GM18498 (cell line): ENCODE results near the gene MAP4K5.
"Not testable (repeated sequence)": the region's sequence is repeated elsewhere in the genome, so short reads cannot be mapped to it uniquely, and the experiment has no call there.

Experiments
- ATAC-seq: cut with Tn5 transposase; IDR thresholded peaks from one replicate; pipeline ENCODE4 v1.9.1; 2021; ENCODE audit warnings: mild to moderate bottlenecking, moderate library complexity; ENCODE audit not compliant: unreplicated experiment

MAP4K5 gene

DNA sequence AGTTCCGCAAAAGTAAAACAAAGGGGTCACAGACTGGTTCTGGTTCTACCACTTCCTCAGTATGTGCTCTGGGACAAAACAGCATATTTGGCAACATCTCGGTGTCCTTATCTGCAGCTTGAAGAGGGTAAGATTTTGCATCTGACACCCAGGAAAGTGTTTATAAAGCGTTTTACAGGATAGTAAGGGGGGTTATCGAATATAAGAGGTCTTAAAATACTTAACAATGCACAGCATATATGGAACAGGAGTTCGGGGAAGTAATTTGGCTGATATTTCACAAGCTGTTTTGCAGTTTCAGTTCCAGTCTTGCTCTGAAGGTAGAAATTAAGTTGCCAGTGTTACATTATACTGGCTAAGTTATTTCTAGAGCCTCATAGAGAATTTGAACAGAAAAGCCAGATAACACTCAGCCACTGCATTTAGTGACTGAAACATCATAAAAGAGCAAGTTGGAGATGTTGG lies 904 bp upstream of the MAP4K5 start:
- ATAC-seq: peak; percentile 15

DNA sequence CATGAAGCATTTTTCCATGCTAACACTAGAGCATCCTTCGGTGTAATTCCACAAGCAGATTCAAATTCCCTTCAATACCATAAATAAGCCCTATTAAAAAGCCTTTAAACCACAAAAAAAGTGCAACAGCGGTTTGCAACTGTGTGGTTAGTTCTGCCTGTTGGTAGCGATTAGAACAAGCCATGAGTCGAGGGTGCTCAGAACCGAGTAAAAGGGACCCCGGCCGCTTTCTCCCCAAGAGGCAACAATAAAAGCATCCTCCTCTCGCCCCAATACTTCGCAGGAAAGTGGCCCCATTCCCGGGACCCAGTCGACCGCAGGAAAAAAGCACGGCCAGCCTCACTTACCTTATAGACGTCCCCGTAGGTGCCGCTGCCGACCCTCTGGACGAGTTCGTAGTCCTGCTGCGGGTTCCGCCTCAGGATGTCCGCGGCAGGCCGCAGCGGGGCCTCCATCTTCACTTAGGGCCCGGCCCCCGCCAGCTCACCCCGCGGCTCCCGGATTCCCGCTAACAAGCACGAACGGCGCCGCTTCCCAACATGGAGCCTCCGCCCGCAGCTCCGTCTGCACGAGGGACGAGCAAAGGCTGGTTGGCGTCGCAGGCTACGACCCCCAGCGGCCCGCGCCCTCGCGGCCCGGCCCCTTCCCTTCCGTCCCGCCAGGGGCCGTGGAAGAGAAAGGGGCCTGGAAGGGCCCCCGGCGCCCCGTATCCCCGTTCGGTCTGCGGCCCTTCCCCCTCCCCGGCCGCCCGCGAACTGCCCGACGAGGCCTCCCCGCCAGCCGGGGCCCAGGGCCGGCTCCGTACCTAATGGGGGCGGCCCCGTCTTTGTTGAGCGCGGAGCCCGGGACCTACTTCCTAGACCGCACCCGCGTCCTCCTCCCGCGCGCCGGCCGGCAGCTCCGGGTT lies 521 bp downstream of the MAP4K5 start:
- ATAC-seq: peak; percentile 55

DNA sequence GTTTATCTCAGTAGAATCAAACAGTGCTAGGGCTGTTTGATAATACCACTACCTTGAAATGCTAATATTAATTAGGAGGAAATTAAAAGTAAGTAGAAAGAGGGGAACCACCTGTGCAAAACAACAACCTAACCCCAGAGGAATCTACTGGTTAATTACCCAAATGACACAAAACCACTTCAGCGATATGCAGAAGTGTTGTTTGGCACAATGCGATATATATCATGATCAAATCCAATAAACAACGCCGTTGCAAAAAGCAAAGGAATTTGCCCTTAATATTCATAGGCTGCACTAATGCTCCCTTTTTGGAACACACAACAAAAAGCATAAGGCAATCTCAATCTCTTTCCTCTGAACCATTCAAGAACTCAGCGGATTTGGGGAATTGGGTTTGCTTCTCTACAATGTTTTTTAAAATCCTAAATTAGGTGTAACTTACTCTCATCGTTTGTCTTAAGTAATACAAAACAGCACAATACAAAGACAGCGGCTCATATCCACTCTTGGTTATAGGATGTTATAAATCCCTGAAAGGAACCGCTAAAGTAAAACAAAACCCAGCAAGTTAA lies 1.5 kb downstream of the MAP4K5 start:
- ATAC-seq: no peak

DNA sequence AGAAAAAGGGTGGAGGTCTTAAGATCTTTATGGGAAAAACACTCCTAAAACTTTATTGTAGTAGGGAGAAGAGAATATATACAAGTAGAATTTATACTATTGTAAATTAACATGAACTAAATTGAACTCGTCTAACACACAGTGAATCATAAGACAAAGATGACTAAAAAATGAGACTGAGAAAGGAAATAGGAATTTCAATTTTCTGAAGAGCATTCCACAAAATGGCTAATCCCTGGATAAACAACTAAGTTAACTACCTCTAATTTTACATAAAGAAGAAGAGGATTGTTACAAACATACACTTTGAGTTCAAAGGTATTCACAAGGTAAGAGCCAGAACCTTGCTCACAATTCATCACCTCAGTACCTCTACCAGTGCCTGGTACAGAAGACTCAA lies 2.0 kb downstream of the MAP4K5 start:
- ATAC-seq: no peak

DNA sequence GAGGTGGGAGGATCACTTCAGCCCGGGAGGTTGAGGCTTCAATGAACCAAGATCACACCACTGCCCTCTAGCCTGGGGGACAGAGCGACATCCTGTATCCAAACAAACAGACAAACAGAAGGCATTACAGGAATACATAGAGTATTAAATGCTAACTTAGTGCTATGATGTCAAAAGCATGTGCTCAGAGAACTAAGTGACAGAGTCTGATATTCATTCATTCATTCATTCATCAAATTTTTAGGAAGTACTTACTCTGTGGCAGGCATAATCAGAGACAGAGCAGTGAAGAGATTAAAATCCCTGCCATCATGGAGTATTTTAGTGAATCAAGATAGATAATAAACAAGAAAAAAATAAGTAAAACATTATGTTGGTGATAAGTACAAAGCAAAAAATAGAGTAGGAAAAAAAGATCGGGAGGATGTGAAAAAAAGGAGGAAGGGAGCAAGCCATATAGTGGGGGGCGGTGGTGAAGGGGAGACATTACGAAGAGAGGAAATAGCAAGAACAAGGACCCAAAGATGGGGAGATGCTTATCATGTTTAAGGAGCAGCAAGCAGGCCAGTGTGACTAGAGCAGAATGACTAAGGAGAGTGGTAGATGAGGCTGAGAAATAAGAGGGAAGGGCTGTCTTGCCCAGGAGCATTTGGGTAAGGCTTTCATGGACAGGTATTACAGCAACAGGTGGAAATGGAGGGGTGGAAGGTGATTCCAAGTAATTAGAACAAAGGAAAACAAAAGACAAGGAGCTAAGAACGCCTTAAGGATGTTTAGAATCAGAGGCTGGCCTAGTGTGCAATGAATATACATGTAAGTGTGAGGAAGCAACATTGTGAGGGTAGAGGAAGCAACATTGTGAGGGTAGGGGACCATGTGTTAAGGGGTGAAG lies 2.8 kb downstream of the MAP4K5 start:
- no peak for ATAC-seq

DNA sequence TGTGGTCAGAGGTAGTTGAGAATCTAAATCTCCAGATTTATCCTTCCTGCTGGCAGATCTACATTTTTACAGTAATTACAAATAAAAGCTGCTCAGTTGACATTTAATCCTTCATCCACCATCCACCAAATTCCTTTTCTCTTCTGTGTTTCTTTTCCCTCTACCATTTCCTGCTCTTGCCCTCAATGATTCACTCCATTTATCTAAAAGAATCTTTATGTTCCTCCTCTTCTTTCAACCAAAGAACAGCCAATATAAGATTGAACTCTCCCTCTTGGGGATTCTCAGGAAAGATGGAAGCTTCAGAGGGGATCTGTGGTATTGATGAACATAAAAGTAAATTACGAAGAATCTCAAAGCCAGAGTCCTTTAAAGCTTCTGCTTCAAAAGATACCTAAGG lies 4.4 kb downstream of the MAP4K5 start:
- ATAC-seq: no peak

DNA sequence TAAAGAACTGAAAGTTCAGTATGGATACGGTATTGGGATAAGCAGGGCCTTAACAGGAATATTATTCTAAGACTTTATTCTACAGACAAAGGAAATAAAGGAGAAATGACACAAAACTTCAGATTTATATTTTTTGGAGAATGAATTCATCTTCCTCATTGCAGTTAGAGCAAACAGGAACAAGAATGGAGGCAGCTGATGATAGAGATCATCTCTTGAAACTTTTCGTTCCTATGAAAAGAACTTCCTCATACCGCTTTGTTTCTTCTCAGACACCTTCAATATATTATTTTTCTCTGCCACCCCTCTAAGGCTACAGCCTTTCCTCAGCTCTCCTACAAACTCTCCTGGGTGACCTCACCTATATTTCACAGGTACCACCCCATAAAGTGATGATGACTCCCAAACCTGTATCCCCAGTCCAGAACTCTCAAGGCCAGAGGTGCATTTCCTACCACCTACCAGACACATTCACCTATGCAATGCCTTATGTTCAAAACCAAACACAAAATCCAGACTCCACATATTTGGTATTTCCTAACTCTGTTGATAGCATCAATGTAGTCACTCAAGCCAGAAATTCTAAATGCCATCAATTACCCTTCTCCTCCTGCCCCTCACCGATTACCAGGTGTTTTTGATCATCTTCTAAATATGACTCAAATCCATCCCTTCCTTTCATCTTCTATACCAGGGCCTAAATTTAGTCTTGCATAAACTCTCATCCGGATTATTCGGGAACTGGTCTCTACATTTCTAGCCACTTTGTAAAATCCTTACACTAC lies 7.4 kb downstream of the MAP4K5 start:
- ATAC-seq: no peak

DNA sequence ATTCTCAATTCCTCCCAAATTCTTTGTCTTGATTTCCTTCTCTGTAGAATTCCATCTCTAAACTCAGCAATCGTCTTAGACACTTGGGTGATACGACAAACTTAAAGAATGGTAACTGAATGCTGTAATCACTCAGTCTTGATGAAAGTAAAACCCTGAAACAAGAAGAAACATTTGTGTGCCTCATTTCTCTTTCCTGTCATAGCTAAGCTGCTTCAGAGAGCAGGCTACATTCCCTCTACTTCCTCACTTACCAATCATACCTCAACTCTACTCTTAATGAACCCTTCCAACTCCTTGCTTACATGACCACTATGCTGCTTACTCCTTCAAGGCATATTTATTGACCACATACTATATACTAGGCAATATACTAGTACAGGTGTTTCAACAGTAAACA lies 8.3 kb downstream of the MAP4K5 start:
- peak; percentile 50 for ATAC-seq

DNA sequence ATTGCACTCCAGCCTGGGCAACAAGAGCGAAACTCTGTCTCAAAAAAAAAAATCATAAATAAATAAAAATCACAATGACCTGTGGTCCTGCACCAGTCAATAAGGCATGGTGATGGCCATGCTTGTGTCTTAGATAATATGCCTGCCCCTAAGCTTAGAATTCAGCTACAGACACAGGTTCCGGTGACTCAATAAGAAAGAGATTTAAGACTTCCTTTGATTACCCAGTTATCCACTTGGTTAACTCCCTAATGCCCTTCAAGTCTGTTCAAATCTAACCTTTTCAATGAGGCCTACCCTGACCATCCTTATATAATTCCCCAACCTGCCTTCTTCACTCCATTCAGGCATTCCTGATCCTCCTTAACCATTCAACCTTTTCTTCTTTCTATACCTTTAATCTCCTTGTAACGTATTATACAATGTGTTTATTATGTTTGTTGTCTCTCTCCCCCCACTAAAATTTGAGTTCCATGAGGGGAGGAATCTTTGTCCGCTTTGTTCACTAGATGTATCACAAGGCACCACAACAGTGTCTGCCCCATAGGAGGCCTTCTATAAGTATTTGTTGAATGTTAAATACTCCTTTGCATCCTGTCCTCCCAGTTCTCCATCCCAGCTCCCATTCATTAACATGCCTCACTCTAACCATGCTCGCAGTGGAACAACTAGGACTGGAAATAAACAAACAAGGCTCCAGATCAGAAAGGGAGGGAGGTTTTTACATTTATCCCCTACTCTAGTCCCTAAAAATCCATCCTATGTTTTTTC lies 8.9 kb downstream of the MAP4K5 start:
- ATAC-seq: no peak

DNA sequence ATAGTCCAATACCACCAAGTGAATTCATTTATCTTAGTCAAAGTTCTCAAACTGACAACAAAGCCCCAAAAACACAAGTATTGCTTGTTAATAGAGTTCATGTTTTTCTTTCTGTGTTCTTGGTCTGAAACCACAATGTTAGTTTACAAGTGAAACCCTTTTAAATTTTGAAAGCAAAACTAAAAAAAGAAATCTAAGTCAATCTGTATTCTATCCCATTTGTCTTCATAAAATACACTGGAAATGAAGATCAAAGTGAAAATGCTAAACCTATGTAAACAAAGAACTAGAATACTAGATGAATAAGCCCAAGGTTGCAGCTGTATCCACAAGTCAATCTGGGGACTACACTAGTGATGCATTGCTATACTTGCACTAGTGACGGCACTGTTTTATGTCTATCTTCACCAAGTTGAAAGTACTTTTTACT lies 10.4 kb downstream of the MAP4K5 start:
- peak; percentile 66 for ATAC-seq

DNA sequence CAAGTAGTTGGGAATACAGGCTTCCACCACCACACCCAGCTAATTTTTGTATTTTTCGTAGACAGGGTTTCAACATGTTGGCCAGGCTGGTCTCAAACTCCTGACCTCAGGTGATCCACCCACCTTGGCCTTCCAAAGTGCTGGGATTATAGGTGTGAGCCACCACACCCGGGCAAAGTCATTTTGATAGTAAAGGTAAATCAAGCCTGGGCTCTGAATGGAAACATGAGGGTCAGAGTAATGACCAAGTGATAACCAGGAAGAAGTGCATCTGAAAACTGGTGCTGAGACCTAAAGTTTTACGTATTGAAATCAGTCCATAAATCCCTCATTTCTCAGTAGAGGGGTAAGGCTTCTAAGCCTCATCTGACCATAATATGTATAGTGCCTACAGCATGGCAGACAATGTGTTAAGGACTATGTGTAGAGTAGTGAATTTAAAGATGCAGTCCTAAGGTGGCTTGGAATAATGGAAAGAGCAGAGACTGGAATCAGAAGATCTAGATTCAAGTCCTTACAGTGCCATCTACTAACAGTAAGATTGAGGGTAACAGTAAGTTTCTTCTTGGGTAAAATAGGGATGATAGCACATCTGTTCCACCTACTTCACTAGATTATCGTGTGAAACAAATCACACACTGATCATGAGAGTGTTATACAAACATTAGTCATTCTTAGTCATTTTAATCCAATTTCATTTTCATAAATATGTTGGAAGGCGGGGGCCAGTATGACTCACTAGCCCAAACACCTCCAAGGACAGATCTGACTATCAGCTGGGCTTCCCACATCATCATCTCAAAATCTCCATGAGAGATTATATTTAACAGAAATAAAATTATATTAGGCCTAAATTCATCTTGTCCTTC lies 11.2 kb downstream of the MAP4K5 start:
- peak; percentile 64 for ATAC-seq

DNA sequence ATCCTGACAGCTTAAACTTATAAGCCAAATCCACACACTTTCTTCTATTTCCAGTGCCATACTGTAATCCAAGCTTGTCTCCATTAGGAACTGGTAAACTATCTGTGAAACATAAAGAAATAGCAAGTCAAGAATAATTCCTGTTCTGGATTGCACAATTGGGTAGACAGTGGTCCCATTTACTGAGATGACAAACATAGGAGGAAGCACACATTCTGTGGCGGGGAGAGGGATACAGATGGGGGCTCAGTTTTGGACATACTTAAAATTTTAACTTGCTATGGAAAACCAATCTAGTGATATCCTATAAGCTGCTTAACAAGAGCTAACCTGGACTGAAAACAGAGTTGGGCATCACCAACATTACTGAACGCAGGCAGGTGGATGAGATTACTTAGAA lies 16.3 kb downstream of the MAP4K5 start:
- ATAC-seq: no peak

DNA sequence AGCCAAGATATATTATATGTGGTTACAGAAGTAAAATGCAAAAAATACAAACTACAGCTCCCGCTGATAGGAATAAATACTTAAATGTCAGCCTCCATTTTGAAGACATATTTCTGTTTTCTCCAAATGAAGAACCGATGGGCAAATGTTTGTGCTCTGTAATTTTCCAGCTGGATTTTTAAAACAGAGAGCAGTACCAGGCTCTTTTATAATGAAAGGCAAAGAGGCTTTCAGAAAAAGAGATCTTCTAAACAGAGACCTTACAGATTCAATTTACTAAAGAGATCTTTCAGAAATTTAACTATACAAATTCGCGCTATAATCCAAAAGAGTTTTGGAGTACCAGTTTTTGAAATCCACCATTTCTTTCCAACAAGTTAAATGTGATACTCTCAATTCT lies 19.9 kb downstream of the MAP4K5 start:
- ATAC-seq: no peak

DNA sequence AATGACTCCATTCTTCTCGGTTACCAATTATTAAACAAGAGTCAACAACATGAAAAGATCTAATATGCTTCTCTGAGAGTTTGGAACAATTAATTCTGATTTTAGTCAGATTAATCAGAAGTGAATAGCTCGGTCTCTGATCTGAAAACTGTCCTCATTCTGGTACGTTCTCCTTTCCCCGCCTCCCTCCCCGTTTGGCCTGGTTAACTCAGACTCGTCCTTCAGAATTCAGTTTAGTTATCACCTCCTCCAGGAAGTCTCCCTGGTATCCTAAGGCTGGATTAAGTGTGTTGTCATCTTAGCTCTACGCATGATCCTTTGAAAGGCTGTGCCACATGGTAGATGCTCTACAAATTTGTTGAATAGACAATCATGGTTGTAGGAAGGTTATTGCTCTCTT lies 22.2 kb downstream of the MAP4K5 start:
- no peak for ATAC-seq

DNA sequence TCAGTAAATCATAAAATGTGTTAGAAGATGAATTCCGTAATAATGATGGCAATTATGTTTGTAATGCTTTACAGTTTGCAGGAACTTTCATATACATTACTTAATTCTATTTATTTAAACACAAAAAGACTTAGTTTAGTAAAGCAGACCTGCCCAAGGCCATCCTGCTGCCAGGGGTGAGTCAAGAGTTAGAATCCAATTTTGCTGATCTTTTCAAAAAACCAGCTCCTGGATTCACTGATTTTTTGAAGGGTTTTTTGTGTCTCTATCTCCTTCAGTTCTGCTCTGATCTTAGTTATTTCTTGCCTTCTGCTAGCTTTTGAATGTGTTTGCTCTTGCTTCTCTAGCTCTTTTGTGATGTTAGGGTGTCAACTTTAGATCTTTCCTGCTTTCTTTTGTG lies 25.3 kb downstream of the MAP4K5 start:
- ATAC-seq: not testable (repeated sequence)

DNA sequence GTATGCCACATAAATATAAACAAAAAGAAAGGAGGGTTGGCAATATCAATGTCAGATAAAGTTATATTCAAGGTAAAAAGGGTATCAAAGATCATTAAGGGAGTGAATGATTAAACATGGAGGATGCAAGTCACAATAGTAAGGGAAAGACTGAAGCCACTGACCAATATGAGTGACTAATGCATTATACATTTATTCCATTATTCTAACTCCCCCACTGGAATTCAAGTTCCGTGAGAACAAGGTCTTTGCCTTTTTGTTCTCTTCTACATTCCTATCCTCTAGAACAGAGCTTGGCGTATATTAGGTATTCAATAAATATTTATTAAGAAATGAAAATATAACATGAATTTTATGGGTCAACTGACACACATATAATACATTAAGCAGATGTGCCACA lies 30.7 kb downstream of the MAP4K5 start:
- ATAC-seq: no peak

DNA sequence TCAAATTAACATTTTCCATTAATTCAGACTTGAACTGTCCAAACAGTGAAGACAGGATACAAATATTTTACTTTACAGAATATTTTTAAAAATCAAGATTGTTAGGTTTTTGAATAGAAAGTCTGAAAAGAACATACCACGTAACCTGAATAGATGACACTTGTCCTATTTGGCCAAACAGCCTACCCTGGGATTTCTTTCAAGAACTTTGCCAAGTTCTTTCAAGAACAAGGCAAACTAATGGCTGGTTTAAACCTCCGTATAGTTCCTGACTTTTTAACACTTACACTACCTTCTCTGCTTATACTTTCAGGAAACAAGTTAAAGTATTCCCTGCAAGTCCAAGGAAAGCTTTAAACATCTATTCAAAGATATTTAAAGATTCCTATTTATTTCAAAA lies 35.0 kb downstream of the MAP4K5 start:
- ATAC-seq: no peak

DNA sequence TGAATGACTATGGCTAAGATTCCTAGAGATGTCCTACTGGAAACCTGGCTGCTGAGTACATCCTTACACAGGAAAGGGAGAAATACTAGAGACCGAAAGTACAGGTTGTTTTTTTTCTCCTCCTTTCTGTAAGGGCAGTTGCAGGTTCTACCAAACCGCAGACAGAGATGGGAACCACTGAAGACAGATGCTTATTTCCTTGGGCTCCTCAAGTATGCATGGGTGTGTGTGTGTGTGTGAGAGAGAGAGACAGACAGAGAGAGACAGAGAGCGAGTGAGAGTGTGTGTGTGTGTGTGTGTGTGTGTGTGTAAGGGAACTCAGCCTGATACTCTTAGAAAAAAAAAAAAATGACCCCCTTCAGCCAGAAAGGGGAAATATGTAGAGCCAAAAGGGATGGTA lies 42.5 kb downstream of the MAP4K5 start:
- no peak for ATAC-seq

DNA sequence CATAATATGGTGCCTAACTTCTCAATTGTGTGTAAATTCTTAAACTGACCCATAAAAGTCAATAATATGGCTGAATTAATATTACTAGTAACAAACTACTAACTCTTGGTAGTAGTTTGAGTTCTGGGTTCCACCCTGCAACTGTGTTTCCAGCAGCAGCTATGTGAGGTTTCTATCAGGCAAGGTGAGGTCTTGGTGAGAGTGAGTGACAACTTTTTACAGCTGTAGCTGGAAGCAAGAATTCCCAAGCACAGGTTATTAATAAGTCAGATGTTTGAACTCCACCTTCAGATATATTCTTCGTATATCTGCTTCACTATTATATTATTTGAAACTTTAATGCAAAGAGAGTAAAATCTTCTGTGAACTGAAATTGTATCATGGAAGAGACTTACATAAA lies 43.8 kb downstream of the MAP4K5 start:
- no peak for ATAC-seq
